Adrenal gland (tissue), 12 donors: ENCODE results near the gene PTPRN2. TPM values are rescaled to one million over a fixed set of nuclear protein-coding genes. Genes with fewer than 3 reads are reported as not detected.

Source experiments
- DNase-seq, 7 donors: peaks; one replicate each; pipeline ENCODE4 v3.0.0-alpha.2; 2019 to 2020
- H3K27ac ChIP-seq, 5 donors: fragments of 200-600 bp; sonication (generic) in 4 of 5; 1 replicate in 3 of 5; 2 replicates in 2 of 5; pipeline versions ENCODE4 v1.5.1 to v1.8.0; 2016 to 2020; ENCODE audit warnings: mild to moderate bottlenecking in 1 of 5
- H3K27me3 ChIP-seq: fragments of 200-600 bp; 2 replicates; pipeline ENCODE4 v1.8.0; 2021
- H3K36me3 ChIP-seq, 2 donors: fragments of 200-600 bp; replicated peaks in 1 of 2; 1 replicate in 1 of 2; 2 replicates in 1 of 2; pipeline versions ENCODE4 v1.5.1 to v1.8.0; 2018 to 2022
- H3K4me1 ChIP-seq, 2 donors: fragments of 200-600 bp; replicated peaks in 1 of 2; 1 replicate in 1 of 2; 2 replicates in 1 of 2; pipeline versions ENCODE4 v1.5.1 to v1.8.0; 2018 to 2021
- H3K4me3 ChIP-seq, 4 donors: fragments of 200-600 bp; sonication (generic) in 3 of 4; one replicate each; pipeline ENCODE4 v1.5.1; 2016 to 2018
- H3K9me3 ChIP-seq, 3 donors: fragments of 200-600 bp; sonication (generic) in 1 of 3; replicated peaks in 1 of 3; 1 replicate in 2 of 3; 2 replicates in 1 of 3; pipeline versions ENCODE4 v1.5.1 to v1.8.0; 2016 to 2021
- CTCF ChIP-seq, 6 experiments: fragments of 450-650 bp in 4 of 6; fragments of 200-600 bp in 2 of 6; sonication (generic) in 1 of 6; IDR thresholded peaks; 1 replicate in 5 of 6; 2 replicates in 1 of 6; pipeline versions ENCODE4 v1.5.1 to v1.8.0; 2016 to 2021; ENCODE audit warnings: antibody characterized with exemption in 6 of 6, mild to moderate bottlenecking in 2 of 6, moderate library complexity in 1 of 6
- POLR2A ChIP-seq, 2 donors: fragments of 450-650 bp; IDR thresholded peaks; one replicate each; pipeline ENCODE4 v1.6.1; 2017; ENCODE audit warnings: antibody characterized with exemption in 2 of 2, mild to moderate bottlenecking in 2 of 2, moderate library complexity in 1 of 2
- WGBS, 4 donors: extraction: QIAGEN DNeasy Blood & Tissue Kit in 2 of 4; methylation state at CpG; one replicate each; pipeline versions ENCODE4 v1.1.5 to v1.1.7; 2013 to 2017; 5-methylcytosine and 5-hydroxymethylcytosine counted together
- intact Hi-C, 2 donors: fragments of 100-400 bp; cut with DNase I; formaldehyde crosslinking; loops; one replicate each; pipeline versions ENCODE4 v1.14.1 to v1.15.0; 2022 to 2023
- polyA plus RNA-seq, 3 donors: library from polyadenylated mRNA; stranded (reverse); fragments of 200-250 nt in 2 of 3; fragments of 350-450 nt in 1 of 3; fragmentation: Illumina TruSeq in 1 of 3; extraction: RNeasy Lipid Tissue Mini Kit (QIAGEN cat#74804) in 1 of 3; gene quantifications; one replicate each; pipeline ENCODE4 v1.2.3, GENCODE V29; 2013 to 2014
- total RNA-seq, 9 donors: library from RNA; depleted of rRNA in 4 of 9; stranded (reverse); fragments of >200 nt in 4 of 9; fragments of 120-200 nt in 1 of 9; fragmentation: NEBNext Ultra II Directional in 1 of 9; extraction: Animal tissue kit (Norgen Biotek cat#: 25700) in 1 of 9; gene quantifications; one replicate each; pipeline versions ENCODE4 v1.1.0 to v1.2.4, GENCODE V29; 2013 to 2023
- donor health status: healthy with polysubstance abuse.
- donor health status: Bipolar disorder and iron deficiency.
- donor health status: DM: yes; HTN: yes; CAD: no.
- donor health status: DM: no; HTN: no; CAD: no.
- donor health status: DM: no; HTN: no; CAD: no.
- donor health status: DM: yes; HTN: yes; CAD: no.

Gene PTPRN2
- total and polyA plus RNA-seq, 12 donors = 2.2 to 16.2 (median 3.4) TPM

DNA sequence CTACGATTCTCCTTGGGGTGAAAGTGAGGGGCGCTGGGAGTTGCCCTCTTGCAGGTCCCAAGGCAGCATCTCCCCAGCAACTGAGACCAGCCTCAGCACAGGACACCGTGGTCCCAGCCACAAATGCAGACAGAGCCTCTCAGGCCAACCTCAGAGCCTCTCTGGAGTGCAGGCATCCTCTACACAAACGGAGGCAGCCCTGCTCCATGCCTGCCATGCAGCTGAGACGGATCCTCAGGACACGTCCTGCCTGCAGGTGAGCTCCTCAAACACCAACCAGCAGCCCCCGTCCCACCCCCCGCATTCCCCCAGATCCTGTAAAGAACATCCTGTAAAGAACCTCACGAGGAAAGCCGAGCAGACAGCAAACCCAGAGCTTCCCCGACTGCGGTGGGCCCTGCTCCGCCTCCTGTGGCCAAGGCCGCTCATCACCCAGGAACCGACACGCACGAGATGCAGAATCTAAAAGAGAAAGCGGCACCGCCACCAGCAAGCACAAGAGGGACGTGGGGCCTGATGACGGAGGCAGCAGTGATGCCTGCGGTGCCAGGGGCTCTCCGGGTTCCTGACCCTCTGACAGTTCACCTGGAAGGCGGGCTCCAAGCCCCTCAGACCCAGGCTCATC, 186.9 kb downstream of the PTPRN2 start:
- H3K4me1 ChIP-seq = no peaks in the 10 kb centered on the region
- no peak for DNase-seq
- H3K27ac ChIP-seq = no peak overlapping the region
- no peaks in the 10 kb centered on the region for H3K9me3 ChIP-seq
- H3K4me3 ChIP-seq = no peak overlapping the region
- no peaks in the 10 kb centered on the region for H3K36me3 ChIP-seq
- TF ChIP-seq CTCF (IDR thresholded peaks at IDR 0.05) (no peak), POLR2A (IDR thresholded peaks at IDR 0.05) (no peak)
- intact Hi-C loops = no loop called here
- 63 to 72% (median 68%) methylated on average over 13 to 24 of the region's 24 CpGs for WGBS, 4 donors
- H3K27me3 ChIP-seq = no peaks in the 10 kb centered on the region

DNA sequence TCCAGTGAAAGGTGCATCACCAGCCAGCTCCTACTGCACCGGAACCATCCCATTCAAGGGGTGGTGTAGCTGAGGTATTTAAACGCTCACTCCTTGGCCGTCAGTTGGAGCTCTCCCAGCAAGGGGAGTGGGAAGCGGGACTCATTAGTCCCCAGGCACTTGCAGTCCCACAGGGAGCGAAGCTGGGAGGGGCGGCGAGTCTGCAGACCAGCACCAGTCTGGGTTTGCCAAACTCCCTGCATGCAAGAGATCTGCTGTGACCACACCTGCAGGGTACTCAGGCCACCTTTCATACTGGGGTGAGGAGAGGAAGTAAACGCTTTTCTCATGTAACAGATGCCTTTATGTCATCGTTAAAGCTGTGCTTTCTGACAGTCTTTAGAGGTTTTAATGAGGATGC, 187.9 kb downstream of the PTPRN2 start:
- Histone ChIP-seq H3K9me3 (no peaks in the 10 kb centered on the region), H3K4me1 (no peaks in the 10 kb centered on the region), H3K4me3 (no peak overlapping the region), H3K27ac (no peak overlapping the region), H3K27me3 (no peaks in the 10 kb centered on the region), H3K36me3 (no peaks in the 10 kb centered on the region)
- intact Hi-C loops = no loop called here
- no peak for DNase-seq
- TF ChIP-seq POLR2A (IDR thresholded peaks at IDR 0.05) = no peak
- no peak for TF ChIP-seq CTCF (IDR thresholded peaks at IDR 0.05)
- WGBS, 4 donors = 72 to 79% (median 77%) methylated on average over 9 of the region's 9 CpGs

DNA sequence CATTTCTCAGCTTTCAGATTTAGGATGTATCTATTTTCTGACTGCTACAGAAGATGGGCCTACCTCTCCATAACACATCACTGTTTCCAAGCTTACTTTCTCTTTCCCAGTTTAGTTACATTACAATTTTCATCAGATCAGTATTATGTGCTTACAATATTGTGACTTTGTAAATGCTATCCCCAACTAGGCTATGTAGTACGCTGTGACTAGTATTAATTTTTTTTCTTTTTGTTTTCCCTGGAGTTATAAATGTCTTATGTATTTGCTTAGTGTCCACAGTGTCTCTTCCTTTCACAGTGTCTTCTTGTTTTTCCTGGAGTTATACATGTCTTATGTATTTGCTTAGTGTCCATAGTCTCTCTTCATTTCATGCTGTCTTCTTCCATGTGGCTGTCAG, 188.9 kb downstream of the PTPRN2 start:
- no peaks in the 10 kb centered on the region for H3K36me3 ChIP-seq
- no peaks in the 10 kb centered on the region for H3K27me3 ChIP-seq
- H3K4me1 ChIP-seq = no peaks in the 10 kb centered on the region
- TF ChIP-seq POLR2A (IDR thresholded peaks at IDR 0.05) (no peak), CTCF (IDR thresholded peaks at IDR 0.05) (no peak)
- WGBS, 4 donors = 88 to 95% (median 95%) methylated on average over 1 of the region's 1 CpG
- no peak for DNase-seq
- H3K27ac ChIP-seq = no peak overlapping the region
- H3K4me3 ChIP-seq = no peak overlapping the region
- H3K9me3 ChIP-seq = no peaks in the 10 kb centered on the region
- intact Hi-C loops = no loop called here

GRCh38 chr7:158397885-158398284, 189.7 kb downstream of the PTPRN2 start:
- intact Hi-C loops = no loop called here
- Histone ChIP-seq H3K27me3 (no peaks in the 10 kb centered on the region), H3K4me3 (no peak overlapping the region), H3K36me3 (no peaks in the 10 kb centered on the region), H3K9me3 (no peaks in the 10 kb centered on the region), H3K27ac (no peak overlapping the region), H3K4me1 (no peaks in the 10 kb centered on the region)
- no peak for DNase-seq
- WGBS, 4 donors = 77 to 88% (median 85%) methylated on average over 6 of the region's 6 CpGs
- no peak for TF ChIP-seq CTCF (IDR thresholded peaks at IDR 0.05)
- no peak for TF ChIP-seq POLR2A (IDR thresholded peaks at IDR 0.05)
